ENCODE results near the gene GSX1.
"Not testable (repeated sequence)": the region's sequence is repeated elsewhere in the genome, so short reads cannot be mapped to it uniquely, and the experiment has no call there.

The GSX1 gene

DNA sequence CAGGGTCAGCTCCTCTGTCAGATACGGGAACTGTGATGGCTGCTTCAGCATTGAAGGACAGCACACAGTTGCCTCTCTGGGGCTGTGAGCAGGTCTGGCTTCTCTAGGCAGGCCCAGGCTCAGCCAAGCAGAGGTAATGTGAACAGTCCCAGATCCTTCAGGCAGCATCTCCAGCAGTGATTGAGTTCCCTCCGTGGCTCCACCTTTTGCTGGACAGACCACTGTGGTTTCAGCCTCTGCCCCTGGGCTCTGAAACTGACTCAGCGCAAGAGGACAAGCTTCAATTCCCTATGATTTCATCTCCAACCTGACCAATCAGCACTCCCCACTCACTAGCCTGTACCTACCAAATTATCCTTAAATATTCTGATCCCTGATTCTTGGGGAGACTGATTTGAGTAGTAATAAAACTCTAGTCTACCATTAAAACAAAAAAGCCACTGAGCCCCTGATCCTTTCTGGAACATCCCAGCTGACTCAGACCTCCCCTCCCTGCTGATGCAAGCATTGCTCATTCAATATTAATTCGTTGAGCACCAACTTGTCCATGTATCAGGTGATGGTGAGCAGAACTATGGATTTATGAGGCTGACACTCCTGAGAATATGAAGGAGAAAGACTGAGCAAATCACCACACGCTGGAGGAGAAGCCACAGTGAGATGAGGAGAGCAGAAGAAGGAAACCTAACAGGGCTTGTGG is 16.7 kb downstream of the GSX1 start:
- DNase-seq, result no peak
- Mint-ChIP-seq H3K4me1 (peaks cover 0 to 2% of the 10 kb centered on the region in 2 donors), H3K9me3 (no peaks in the 10 kb centered on the region), H3K4me3 (no peak overlapping the region), H3K27ac (no peak overlapping the region), H3K27me3 (peaks cover 61 to 64% of the 10 kb centered on the region in 2 donors), H3K36me3 (no peaks in the 10 kb centered on the region)
- no peak for ATAC-seq (replicated peaks)

DNA sequence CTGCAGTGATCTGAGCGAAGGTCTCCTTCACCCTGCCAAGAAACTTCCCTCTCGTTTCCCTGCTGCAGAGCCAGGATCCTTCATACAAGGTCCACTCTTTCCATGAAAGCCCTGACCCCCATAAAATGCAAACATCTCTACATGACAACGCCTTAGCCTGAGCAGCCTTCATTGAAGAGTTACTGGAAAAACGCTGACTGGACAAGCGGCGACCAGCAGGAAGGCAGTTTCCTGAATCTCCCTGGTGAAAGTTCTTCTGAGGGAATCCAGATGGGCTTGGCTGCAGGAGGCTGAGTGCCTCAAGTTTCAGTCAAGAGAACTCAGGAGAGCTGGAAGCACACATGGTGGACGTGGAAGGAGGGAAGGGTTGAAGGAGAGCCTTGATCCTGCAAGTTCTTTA is 17.7 kb downstream of the GSX1 start:
- Mint-ChIP-seq H3K27ac (no peak overlapping the region), H3K4me3 (no peak overlapping the region), H3K9me3 (no peaks in the 10 kb centered on the region), H3K36me3 (no peaks in the 10 kb centered on the region), H3K27me3 (peaks cover 62 to 63% of the 10 kb centered on the region in 2 donors), H3K4me1 (peaks cover 0 to 2% of the 10 kb centered on the region in 2 donors)
- DNase-seq (no peak), ATAC-seq (replicated peaks) (no peak)

DNA sequence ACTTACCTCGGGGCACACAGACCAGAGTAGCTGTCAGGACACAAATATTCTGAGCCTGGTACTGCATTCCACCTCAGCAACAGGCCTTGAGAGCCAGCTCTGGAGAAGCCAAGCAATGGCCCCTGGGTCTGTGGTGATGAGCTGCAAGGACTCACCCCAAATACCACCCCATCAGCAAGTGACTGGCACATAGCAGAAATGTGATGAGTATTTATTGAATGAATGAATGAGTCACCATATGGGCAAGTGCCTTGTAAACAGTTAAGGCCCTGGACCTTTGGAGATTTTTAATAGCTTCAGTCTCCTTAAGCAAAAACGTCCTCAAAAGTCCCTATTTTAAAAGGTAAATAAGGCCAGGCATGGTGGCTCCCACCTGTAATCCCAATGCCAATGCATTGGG is 18.2 kb downstream of the GSX1 start:
- H3K27me3 Mint-ChIP-seq, result peaks cover 63 to 66% of the 10 kb centered on the region in 2 donors
- H3K36me3 Mint-ChIP-seq, result no peaks in the 10 kb centered on the region
- peaks cover 0 to 2% of the 10 kb centered on the region in 2 donors for H3K4me1 Mint-ChIP-seq
- DNase-seq (no peak), ATAC-seq (replicated peaks) (no peak)
- H3K9me3 Mint-ChIP-seq, result no peaks in the 10 kb centered on the region
- H3K4me3 Mint-ChIP-seq, result no peak overlapping the region
- H3K27ac Mint-ChIP-seq, result no peak overlapping the region

DNA sequence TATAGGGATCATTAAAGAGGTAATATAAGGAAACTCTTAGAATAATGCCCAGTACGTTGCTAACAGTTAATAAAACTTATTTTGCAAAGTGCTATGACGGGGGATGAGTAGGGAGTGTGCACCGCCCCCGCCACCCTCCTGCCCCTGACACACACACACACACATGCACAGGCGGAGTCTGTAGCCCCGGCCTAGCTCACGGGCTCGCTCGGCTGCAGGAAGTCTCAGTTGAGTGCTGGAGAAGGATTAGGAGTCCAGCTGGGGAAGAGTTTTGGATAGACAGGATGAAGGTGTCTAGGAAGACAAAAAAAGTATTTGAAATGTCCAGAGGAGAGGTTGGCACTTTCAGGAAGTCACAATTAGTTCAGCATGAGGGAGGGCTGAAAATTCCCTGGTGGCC is 21.5 kb downstream of the GSX1 start:
- H3K4me1 Mint-ChIP-seq, result no peaks in the 10 kb centered on the region
- H3K36me3 Mint-ChIP-seq, result no peaks in the 10 kb centered on the region
- H3K27ac Mint-ChIP-seq, result no peak overlapping the region
- peaks cover 53 to 55% of the 10 kb centered on the region in 2 donors for H3K27me3 Mint-ChIP-seq
- H3K9me3 Mint-ChIP-seq, result no peaks in the 10 kb centered on the region
- ATAC-seq (replicated peaks) (no peak), DNase-seq (no peak)
- H3K4me3 Mint-ChIP-seq, result no peak overlapping the region

DNA sequence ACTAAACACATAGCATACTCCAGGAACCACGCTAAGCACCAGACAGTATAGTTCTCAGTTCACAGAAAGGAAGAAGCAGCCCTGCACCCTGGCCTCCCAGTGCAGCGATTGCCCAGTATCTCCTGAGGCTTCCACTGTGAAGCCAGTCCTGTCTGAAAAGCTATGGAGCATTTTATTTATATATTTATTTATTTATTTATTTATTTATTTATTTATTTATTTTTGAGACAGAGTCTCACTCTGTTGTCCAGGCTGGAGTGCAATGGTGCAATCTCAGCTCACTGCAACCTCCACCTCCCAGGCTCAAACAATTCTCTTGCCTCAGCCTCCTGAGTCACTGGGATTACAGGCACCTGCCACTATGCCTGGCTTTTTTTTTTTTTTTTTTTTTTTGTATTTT is 25.5 kb downstream of the GSX1 start:
- ATAC-seq (replicated peaks); DNase-seq; H3K27ac Mint-ChIP-seq; H3K4me3 Mint-ChIP-seq; H3K36me3 Mint-ChIP-seq; H3K9me3 Mint-ChIP-seq; H3K4me1 Mint-ChIP-seq: not testable (repeated sequence)
- peaks cover 51 to 61% of the 10 kb centered on the region in 2 donors for H3K27me3 Mint-ChIP-seq

DNA sequence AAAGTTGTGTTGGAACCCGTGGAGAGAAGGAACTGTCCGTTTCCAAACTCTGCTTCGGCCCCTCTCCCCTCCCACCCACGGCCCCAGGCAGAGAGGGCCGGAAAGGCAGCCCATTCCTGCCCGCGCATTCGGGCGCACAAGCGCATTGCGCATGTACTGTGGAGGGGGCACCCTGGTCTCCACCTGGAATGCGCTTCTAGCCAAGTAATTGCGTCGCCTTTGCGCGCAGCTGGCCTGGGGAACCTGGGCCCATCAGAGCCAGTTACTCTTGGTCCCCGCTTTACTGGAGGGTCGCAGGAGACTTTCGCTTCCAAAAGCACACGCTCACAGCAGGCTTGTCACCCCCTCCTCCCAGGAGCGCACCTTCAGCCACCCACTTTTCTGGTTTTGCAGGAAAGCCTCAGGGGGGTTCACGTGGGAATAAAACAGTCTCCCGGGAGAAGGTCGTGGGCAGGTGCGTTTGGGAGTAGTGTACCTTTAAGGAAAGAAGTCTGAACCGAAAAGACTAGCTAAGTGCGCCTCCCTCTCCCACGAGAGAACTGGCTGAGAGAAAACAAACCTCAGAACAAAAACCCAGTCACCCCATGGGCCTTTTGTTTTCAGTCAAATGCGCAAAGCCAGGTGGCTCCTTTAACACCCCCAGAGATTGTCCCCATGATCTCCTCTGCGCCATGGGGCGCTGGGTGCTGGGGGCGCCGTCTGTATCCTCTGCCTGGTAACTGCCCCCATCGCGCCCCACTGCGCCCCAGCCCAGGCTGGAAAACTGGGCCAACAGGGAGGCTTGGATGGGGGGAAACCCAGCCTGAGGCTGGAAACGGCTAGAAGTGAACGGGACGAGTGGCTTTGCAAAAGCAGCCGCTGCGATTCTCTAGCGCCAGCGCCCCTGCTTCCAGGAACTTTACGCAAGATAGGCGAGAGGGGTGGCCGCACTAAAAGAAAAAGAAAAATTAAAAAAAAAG is 28.5 kb downstream of the GSX1 start:
- no peaks in the 10 kb centered on the region for H3K9me3 Mint-ChIP-seq
- DNase-seq, result no peak
- H3K4me1 Mint-ChIP-seq, result peaks cover 3 to 6% of the 10 kb centered on the region in 2 donors
- H3K36me3 Mint-ChIP-seq, result no peaks in the 10 kb centered on the region
- H3K4me3 Mint-ChIP-seq, result peak overlapping the region in 1 of 2 donors; percentile 50
- peaks cover 55 to 77% of the 10 kb centered on the region in 2 donors for H3K27me3 Mint-ChIP-seq
- peak overlapping the region; percentile 84 for H3K27ac Mint-ChIP-seq
- no peak for ATAC-seq (replicated peaks)

DNA sequence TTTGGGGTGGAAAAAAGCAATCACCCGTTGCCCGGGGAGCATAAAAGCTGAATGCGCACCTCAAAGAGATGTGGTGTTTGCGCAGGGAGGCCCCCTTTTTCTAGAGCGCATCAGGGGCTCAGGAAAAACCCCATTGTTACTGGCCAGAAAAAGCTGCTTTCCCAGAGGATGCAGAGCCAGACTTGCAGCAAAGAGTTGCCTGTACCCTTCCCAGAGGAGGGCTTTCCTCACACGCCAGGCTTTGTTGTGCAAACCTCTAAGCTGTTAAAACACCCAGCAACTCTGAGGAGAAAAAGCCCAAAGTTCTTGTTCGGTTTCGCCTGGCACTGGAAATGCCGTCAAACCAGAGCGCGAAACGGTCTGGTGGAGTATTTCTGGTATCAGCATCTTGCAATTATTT is 29.3 kb downstream of the GSX1 start:
- Mint-ChIP-seq H3K36me3 (no peaks in the 10 kb centered on the region), H3K27me3 (peaks cover 58 to 80% of the 10 kb centered on the region in 2 donors), H3K4me3 (no peak overlapping the region), H3K9me3 (no peaks in the 10 kb centered on the region), H3K4me1 (peaks cover 7 to 13% of the 10 kb centered on the region in 2 donors), H3K27ac (no peak overlapping the region)
- no peak for DNase-seq
- no peak for ATAC-seq (replicated peaks)

DNA sequence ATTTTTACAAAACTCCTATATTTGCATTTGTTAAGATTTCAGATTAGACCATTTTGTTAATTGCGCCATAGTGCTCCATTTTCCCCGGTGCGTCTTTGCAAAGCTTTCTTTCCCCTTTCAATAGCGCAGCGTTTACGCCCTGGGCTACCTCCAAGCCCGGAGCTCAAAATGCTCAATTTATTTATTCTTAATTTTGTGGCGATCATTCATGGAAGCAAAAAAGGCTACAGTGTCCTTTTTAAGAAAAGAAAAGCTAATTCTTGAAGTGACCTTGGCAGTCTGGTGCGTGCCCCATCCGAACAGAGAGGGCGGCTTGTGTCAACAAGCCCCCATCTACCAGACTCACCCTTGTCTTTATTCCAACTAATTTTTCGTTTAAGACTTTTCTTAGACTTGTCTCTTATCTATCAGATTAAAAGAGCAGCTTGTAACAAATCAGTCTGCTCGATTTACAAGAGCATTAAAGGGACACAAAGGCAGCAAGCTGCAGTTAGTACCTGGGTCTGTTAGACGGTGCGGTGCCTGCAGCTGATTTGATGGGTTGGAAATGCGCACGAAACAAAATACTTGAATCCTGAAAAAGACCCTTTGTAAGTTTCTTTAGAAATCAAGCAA is 30.1 kb downstream of the GSX1 start:
- Mint-ChIP-seq H3K9me3 (no peaks in the 10 kb centered on the region), H3K27me3 (peaks cover 61 to 80% of the 10 kb centered on the region in 2 donors), H3K27ac (peak overlapping the region; percentile 60), H3K4me1 (peaks cover 9 to 18% of the 10 kb centered on the region in 2 donors), H3K36me3 (no peaks in the 10 kb centered on the region), H3K4me3 (peak overlapping the region in 1 of 2 donors; percentile 7)
- ATAC-seq (replicated peaks) (no peak), DNase-seq (no peak)

DNA sequence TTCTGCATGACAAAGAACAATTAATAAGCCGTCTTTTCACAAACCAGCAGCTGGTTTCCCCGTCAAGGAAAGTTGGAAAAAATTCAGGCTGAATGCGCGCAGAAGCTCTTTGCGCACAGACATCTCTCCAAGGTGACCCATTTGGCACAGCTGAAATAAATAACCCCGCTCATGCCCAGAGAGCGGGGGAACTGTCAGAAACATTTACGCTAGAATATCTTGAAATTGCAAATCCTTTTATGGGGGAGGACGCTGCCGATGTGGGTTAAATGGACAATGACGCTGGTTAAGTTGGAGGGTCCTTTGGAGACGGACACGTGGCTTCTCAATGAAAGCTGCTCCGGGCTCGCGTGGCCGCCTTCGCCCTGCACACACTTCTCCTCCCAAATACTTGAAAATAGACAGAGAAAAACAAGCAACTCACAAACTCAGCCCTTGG is 30.6 kb downstream of the GSX1 start:
- no peaks in the 10 kb centered on the region for H3K9me3 Mint-ChIP-seq
- DNase-seq (no peak), ATAC-seq (replicated peaks) (no peak)
- no peaks in the 10 kb centered on the region for H3K36me3 Mint-ChIP-seq
- no peak overlapping the region for H3K27ac Mint-ChIP-seq
- no peak overlapping the region for H3K4me3 Mint-ChIP-seq
- peaks cover 9 to 18% of the 10 kb centered on the region in 2 donors for H3K4me1 Mint-ChIP-seq
- H3K27me3 Mint-ChIP-seq, result peaks cover 63 to 81% of the 10 kb centered on the region in 2 donors

DNA sequence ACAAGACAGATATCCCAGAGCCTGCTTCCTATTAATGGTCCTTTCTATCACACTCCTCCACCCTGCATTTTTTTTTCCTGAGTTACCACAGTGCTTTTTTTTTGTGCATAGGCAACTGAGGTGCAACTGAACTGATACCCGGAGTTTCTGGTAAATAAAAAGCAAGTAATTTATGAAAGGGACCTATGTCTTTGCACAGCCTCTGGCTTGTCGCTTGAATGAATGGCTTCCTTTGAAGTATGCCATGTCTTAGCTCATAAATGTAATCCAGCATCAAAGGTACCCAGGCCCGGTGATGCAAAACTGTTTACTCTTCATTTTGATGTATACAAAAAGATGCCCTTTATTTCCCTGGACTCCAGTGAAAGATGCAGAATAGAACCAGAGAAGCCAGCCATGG is 31.8 kb downstream of the GSX1 start:
- H3K4me3 Mint-ChIP-seq, result no peak overlapping the region
- peaks cover 73 to 92% of the 10 kb centered on the region in 2 donors for H3K27me3 Mint-ChIP-seq
- no peaks in the 10 kb centered on the region for H3K36me3 Mint-ChIP-seq

DNA sequence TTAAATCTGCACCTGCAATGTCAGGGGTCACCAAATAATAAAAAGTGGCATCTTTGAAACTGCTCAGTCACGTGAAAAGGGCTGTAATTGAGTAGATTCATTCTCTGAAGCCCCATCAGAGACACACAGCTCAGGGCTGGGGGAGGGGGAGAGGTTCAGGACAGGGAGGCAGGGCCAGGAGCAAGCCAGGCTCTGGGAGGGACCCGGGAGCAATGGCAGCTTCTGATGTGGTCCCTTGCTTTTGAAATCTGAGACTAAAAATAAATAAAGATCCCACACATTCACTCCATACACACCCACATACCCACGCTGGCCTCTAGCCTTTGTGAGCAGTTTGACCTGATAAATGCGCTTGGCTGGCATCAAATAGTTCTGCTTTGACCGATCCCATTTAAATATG is 32.8 kb downstream of the GSX1 start:
- H3K9me3 Mint-ChIP-seq, result no peaks in the 10 kb centered on the region
- no peak for ATAC-seq (replicated peaks)
- no peak overlapping the region for H3K27ac Mint-ChIP-seq
- no peak for DNase-seq
- no peaks in the 10 kb centered on the region for H3K36me3 Mint-ChIP-seq
- H3K4me1 Mint-ChIP-seq, result peaks cover 9 to 20% of the 10 kb centered on the region in 2 donors
- peaks cover 64 to 92% of the 10 kb centered on the region in 2 donors for H3K27me3 Mint-ChIP-seq
- H3K4me3 Mint-ChIP-seq, result no peak overlapping the region

More for the DNA sequence above, 31.8 kb downstream of the GSX1 start:
- DNase-seq (no peak), ATAC-seq (replicated peaks) (no peak)
- Mint-ChIP-seq H3K9me3 (no peaks in the 10 kb centered on the region), H3K4me1 (peaks cover 9 to 18% of the 10 kb centered on the region in 2 donors), H3K27ac (peak overlapping the region; percentile 34)

DNA sequence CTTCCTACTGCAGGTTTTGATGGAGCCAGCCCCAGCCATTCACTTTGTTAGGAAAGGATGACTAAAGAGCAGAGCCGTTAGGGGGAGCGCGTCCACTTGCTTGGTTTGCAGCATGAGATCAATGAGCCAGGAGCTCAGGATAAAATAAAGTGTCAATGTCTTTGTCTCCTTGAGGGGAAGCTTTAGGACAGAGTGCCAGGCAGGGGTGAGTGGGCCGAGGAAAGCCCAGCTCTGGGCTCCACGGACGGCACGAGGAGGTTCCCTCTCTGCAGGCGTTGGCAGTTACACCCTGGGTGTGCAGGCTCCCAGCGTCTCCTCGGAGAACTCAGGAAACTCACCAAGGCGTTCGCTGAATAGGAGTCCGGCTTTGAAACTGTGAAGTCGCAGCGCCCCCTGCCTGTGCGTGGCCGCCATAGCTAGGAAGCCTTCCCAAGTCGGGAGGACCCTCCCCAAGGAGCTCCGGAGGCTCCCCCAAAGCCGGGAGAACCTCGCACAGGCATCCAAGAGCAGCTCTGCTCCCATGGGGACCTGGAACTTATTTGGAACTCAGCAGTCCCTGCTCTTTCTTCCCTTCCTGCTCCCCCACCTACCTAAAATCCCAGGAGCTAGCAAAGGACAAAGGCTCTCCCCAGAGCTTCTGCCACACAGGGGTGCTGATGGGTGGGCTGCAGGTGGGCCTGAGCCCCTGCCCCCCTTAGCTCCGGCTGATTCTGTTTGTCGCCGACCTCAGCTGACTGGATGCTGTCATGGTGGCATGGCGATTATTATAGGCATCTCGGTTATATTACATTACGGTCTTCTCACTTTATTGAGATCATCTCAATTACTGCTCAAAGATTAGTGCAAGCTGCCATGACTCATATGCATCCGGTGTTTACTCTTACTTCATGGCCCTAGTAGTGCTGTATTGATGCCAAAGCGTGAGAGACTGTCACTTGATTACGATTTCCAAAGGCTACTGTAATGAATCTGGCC is 34.4 kb downstream of the GSX1 start:
- Mint-ChIP-seq H3K9me3 (no peaks in the 10 kb centered on the region), H3K4me1 (peaks cover 9 to 21% of the 10 kb centered on the region in 2 donors), H3K27me3 (peaks cover 68 to 90% of the 10 kb centered on the region in 2 donors), H3K36me3 (no peaks in the 10 kb centered on the region), H3K27ac (no peak overlapping the region), H3K4me3 (peak overlapping the region in 1 of 2 donors; percentile 48)
- peak; percentile 62 to 65 for ATAC-seq (replicated peaks)
- DNase-seq, result peak; percentile 50

DNA sequence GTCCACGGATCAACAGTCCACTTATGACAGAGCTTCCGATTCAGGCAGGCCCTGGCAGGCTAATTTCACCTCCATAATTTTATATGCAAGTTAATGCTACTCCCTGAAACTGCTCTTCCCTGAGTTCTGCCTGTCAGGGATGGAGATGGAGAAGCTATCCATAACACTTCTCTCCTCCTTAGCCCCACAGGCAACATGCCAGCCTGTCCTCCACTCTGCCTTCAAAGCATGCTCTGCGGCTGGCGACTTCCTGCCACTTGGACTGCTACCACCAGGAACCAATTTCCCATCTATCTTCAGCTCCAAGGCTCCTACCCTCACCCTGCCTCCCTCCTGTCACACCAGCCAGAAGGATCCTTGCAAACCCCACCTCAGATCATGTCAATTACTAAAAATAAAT is 35.4 kb downstream of the GSX1 start:
- H3K9me3 Mint-ChIP-seq, result no peaks in the 10 kb centered on the region
- H3K4me1 Mint-ChIP-seq, result peaks cover 9 to 21% of the 10 kb centered on the region in 2 donors
- H3K27ac Mint-ChIP-seq, result no peak overlapping the region
- ATAC-seq (replicated peaks) (no peak), DNase-seq (no peak)
- H3K4me3 Mint-ChIP-seq, result no peak overlapping the region
- no peaks in the 10 kb centered on the region for H3K36me3 Mint-ChIP-seq
- H3K27me3 Mint-ChIP-seq, result peaks cover 71 to 92% of the 10 kb centered on the region in 2 donors
